Mesendoderm (in vitro differentiated cells): ENCODE results near the gene NLRP12.
A peak's percentile ranks its signal among the peaks of the same experiment; 100 is the strongest.

ENCODE experiments used
- DNase-seq: peaks from one replicate; pipeline ENCODE4 v3.0.0; 2013
- H2AK5ac ChIP-seq: 2 replicates; pipeline ENCODE4 v1.6.1; 2013; ENCODE audit warnings: low read length, inconsistent platforms
- H2BK120ac ChIP-seq: 2 replicates; pipeline ENCODE4 v1.6.1; 2013; ENCODE audit warnings: low read depth, mild to moderate bottlenecking, low read length, moderate library complexity, mixed read lengths
- H2BK15ac ChIP-seq: replicated peaks from 2 replicates; pipeline ENCODE4 v1.6.1; 2013; ENCODE audit warnings: low read depth, mild to moderate bottlenecking, moderate library complexity
- H2BK5ac ChIP-seq: 2 replicates; pipeline ENCODE4 v1.6.1; 2013; ENCODE audit warnings: low read length, inconsistent platforms
- H3K18ac ChIP-seq: 2 replicates; pipeline ENCODE4 v1.6.1; 2013; ENCODE audit warnings: mild to moderate bottlenecking, low read length, mixed read lengths
- H3K23ac ChIP-seq: one replicate; pipeline ENCODE4 v1.6.1; 2013; ENCODE audit warnings: low read length
- H3K27ac ChIP-seq: 2 replicates; pipeline ENCODE4 v1.5.1; 2013; ENCODE audit warnings: low read depth, mild to moderate bottlenecking, inconsistent platforms, low read length, moderate library complexity
- H3K27me3 ChIP-seq: 2 replicates; pipeline ENCODE4 v1.6.1; 2013; ENCODE audit warnings: low read length, control low read depth, mild to moderate bottlenecking, inconsistent platforms; ENCODE audit not compliant: insufficient read depth, poor library complexity
- H3K36me3 ChIP-seq: 2 replicates; pipeline ENCODE4 v1.6.1; 2013; ENCODE audit warnings: low read length, inconsistent platforms; ENCODE audit not compliant: control insufficient read depth, insufficient read depth
- H3K4ac ChIP-seq: one replicate; pipeline ENCODE4 v1.6.1; 2013; ENCODE audit warnings: low read depth, mild to moderate bottlenecking, low read length, moderate library complexity
- H3K4me1 ChIP-seq: 2 replicates; pipeline ENCODE4 v1.6.1; 2013; ENCODE audit warnings: low read depth, low read length, inconsistent platforms; ENCODE audit not compliant: control insufficient read depth
- H3K4me2 ChIP-seq: 2 replicates; pipeline ENCODE4 v1.6.1; 2013; ENCODE audit warnings: low read length
- H3K4me3 ChIP-seq: 2 replicates; pipeline ENCODE4 v1.5.1; 2013; ENCODE audit warnings: mild to moderate bottlenecking, low read length
- H3K56ac ChIP-seq: one replicate; pipeline ENCODE4 v1.6.1; 2013; ENCODE audit warnings: low read length
- H3K79me1 ChIP-seq: 2 replicates; pipeline ENCODE4 v1.6.1; 2013; ENCODE audit warnings: low read length, inconsistent platforms
- H3K79me2 ChIP-seq: 2 replicates; pipeline ENCODE4 v1.6.1; 2013; ENCODE audit warnings: mild to moderate bottlenecking, low read length; ENCODE audit not compliant: control insufficient read depth, insufficient read depth
- H3K9ac ChIP-seq: 2 replicates; pipeline ENCODE4 v1.6.1; 2013; ENCODE audit warnings: low read length, inconsistent platforms
- H4K5ac ChIP-seq: one replicate; pipeline ENCODE4 v1.6.1; 2013; ENCODE audit warnings: low read length
- H4K8ac ChIP-seq: one replicate; pipeline ENCODE4 v1.6.1; 2013; ENCODE audit warnings: low read depth, mild to moderate bottlenecking, control low read depth, low read length, moderate library complexity
- WGBS: extraction: QIAGEN DNeasy Blood & Tissue Kit; methylation state at CpG from one replicate; pipeline ENCODE4 v1.1.7; 2013; ENCODE audit warnings: low lambda C conversion rate, missing lambda C conversion rate; ENCODE audit not compliant: insufficient coverage; ENCODE audit errors: extremely low coverage; 5-methylcytosine and 5-hydroxymethylcytosine counted together

NLRP12 gene

DNA sequence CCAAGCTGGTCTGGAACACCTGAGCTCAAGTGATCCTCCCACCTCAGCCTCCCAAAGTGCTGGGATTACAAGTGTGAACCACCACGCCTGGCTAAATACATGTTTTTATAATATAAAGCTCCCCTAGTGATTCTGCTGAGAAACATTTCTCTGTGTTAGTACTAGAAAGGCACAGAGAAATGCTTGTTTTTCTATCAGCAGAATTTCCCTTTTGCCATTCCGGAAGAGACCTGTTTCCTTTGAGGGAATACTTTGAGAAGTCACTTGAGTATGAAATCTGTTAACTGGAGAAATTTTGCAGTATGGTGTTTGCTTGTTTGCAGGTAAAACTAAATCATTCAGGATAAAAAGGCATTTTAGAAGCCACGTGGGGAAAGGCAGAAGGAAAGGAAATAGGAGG is 4.4 kb upstream of the NLRP12 start:
- H2BK15ac ChIP-seq, result no peak overlapping the region
- no peak overlapping the region for H3K18ac ChIP-seq
- H3K27ac ChIP-seq, result no peak overlapping the region
- no peak overlapping the region for H3K56ac ChIP-seq
- H3K79me1 ChIP-seq, result no peaks in the 10 kb centered on the region
- H4K5ac ChIP-seq, result no peak overlapping the region
- peaks cover under 1% of the 10 kb centered on the region for H3K79me2 ChIP-seq
- no peak for DNase-seq
- peaks cover 1% of the 10 kb centered on the region for H3K4me1 ChIP-seq
- no CpG with 5 or more reads among the region's 3 CpGs for WGBS
- H2BK5ac ChIP-seq, result no peak overlapping the region
- H3K4ac ChIP-seq, result no peak overlapping the region
- no peak overlapping the region for H3K4me3 ChIP-seq
- H3K27me3 ChIP-seq, result no peaks in the 10 kb centered on the region
- no peak overlapping the region for H4K8ac ChIP-seq
- no peak overlapping the region for H2BK120ac ChIP-seq
- no peak overlapping the region for H3K23ac ChIP-seq
- H3K9ac ChIP-seq, result no peak overlapping the region
- no peak overlapping the region for H3K4me2 ChIP-seq
- no peak overlapping the region for H2AK5ac ChIP-seq
- H3K36me3 ChIP-seq, result no peaks in the 10 kb centered on the region

GRCh38 chr19:53826876-53827275 is 2.8 kb upstream of the NLRP12 start:
- H3K27me3 ChIP-seq, result no peaks in the 10 kb centered on the region
- H3K4me2 ChIP-seq, result no peak overlapping the region
- H3K79me2 ChIP-seq, result no peaks in the 10 kb centered on the region
- H3K56ac ChIP-seq, result peak overlapping the region; percentile 67
- no peak overlapping the region for H2AK5ac ChIP-seq
- H3K79me1 ChIP-seq, result no peaks in the 10 kb centered on the region
- H3K36me3 ChIP-seq, result no peaks in the 10 kb centered on the region
- H3K23ac ChIP-seq, result peak overlapping the region; percentile 66
- H3K18ac ChIP-seq, result no peak overlapping the region
- H2BK5ac ChIP-seq, result no peak overlapping the region
- H4K8ac ChIP-seq, result no peak overlapping the region
- H3K9ac ChIP-seq, result no peak overlapping the region
- no peak for DNase-seq
- no peak overlapping the region for H4K5ac ChIP-seq
- H3K27ac ChIP-seq, result no peak overlapping the region
- H2BK120ac ChIP-seq, result no peak overlapping the region
- H2BK15ac ChIP-seq, result no peak overlapping the region
- no peak overlapping the region for H3K4me3 ChIP-seq
- H3K4ac ChIP-seq, result no peak overlapping the region
- H3K4me1 ChIP-seq, result peaks cover 1% of the 10 kb centered on the region
- WGBS, result no CpG with 5 or more reads among the region's 7 CpGs

- Histone ChIP-seq H3K56ac (peak overlapping the region; percentile 56), H3K79me2 (no peaks in the 10 kb centered on the region), H4K8ac (no peak overlapping the region), H3K4me2 (no peak overlapping the region), H3K9ac (peak overlapping the region; percentile 18), H3K23ac (no peak overlapping the region), H2BK5ac (no peak overlapping the region), H3K27ac (no peak overlapping the region), H3K4me3 (no peak overlapping the region), H3K27me3 (no peaks in the 10 kb centered on the region), H3K4me1 (peaks cover 1% of the 10 kb centered on the region), H3K18ac (no peak overlapping the region), H2BK120ac (no peak overlapping the region), H4K5ac (no peak overlapping the region), H3K36me3 (no peaks in the 10 kb centered on the region), H3K79me1 (no peaks in the 10 kb centered on the region), H2AK5ac (no peak overlapping the region), H2BK15ac (no peak overlapping the region), H3K4ac (peak overlapping the region; percentile 21)
- DNase-seq, result peak; percentile 40
- WGBS, result no CpG with 5 or more reads among the region's 12 CpGs
Observed at GRCh38 chr19:53823380-53824120, 564 bp downstream of the NLRP12 start.

DNA sequence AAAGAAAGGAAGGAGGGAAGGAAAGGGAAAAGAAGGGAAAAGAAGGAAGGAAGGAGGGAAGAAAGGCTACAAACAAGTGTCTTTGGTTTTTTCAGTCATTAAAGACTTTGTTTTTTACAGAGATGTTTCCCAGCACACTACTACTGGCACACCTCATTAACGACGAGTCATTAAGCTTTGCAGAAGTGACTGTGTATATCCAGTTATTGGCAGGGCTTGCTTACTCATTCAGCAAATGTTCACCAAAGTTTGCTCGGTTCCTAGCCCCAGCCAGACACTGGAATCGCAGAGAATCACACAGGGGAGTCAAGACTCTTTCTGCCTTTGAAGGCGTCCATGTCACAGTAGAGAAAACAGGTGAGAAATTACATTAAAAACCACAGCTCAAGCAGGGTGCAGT is 4.3 kb downstream of the NLRP12 start:
- no peak overlapping the region for H2AK5ac ChIP-seq
- H2BK5ac ChIP-seq, result no peak overlapping the region
- no peaks in the 10 kb centered on the region for H3K79me2 ChIP-seq
- H3K9ac ChIP-seq, result no peak overlapping the region
- no peak overlapping the region for H3K18ac ChIP-seq
- H4K8ac ChIP-seq, result no peak overlapping the region
- H2BK120ac ChIP-seq, result no peak overlapping the region
- H4K5ac ChIP-seq, result no peak overlapping the region
- no peak overlapping the region for H3K27ac ChIP-seq
- H3K56ac ChIP-seq, result no peak overlapping the region
- no peaks in the 10 kb centered on the region for H3K79me1 ChIP-seq
- H3K4me1 ChIP-seq, result peaks cover 1% of the 10 kb centered on the region
- H3K27me3 ChIP-seq, result no peaks in the 10 kb centered on the region
- H3K4ac ChIP-seq, result no peak overlapping the region
- H3K4me2 ChIP-seq, result no peak overlapping the region
- no peak overlapping the region for H2BK15ac ChIP-seq
- H3K23ac ChIP-seq, result no peak overlapping the region
- H3K4me3 ChIP-seq, result no peak overlapping the region
- H3K36me3 ChIP-seq, result no peaks in the 10 kb centered on the region
- WGBS, result no CpG with 5 or more reads among the region's 5 CpGs
- DNase-seq, result no peak

DNA sequence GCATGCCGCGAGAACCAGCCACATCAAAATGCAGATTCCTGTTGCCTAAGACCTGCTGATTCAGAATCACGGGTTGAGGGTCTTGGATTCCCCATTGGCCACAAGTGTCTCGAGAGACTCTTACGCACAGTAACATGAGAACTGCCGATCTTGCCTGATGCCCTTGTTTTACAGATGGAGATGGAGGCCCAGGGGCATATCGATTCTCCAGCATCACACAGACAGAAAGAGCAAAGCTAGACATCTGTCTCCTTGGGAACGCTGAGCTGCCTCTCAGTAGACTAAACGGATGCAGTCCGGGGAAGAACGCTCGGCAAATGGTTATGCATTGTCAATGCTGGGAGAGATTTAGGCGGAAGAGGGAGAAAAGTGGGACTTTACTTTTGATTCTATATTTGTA is 5.4 kb downstream of the NLRP12 start:
- no peaks in the 10 kb centered on the region for H3K36me3 ChIP-seq
- H3K79me1 ChIP-seq, result no peaks in the 10 kb centered on the region
- H3K4me1 ChIP-seq, result peaks cover under 1% of the 10 kb centered on the region
- no peak overlapping the region for H3K4me3 ChIP-seq
- no CpG with 5 or more reads among the region's 13 CpGs for WGBS
- H3K23ac ChIP-seq, result no peak overlapping the region
- no peak overlapping the region for H4K5ac ChIP-seq
- H3K79me2 ChIP-seq, result no peaks in the 10 kb centered on the region
- H3K56ac ChIP-seq, result no peak overlapping the region
- no peak overlapping the region for H3K27ac ChIP-seq
- H2BK120ac ChIP-seq, result no peak overlapping the region
- H3K18ac ChIP-seq, result no peak overlapping the region
- no peak overlapping the region for H3K4ac ChIP-seq
- H2BK5ac ChIP-seq, result no peak overlapping the region
- H3K27me3 ChIP-seq, result no peaks in the 10 kb centered on the region
- H3K9ac ChIP-seq, result no peak overlapping the region
- H2BK15ac ChIP-seq, result no peak overlapping the region
- no peak overlapping the region for H3K4me2 ChIP-seq
- H4K8ac ChIP-seq, result no peak overlapping the region
- peak; percentile 26 for DNase-seq
- no peak overlapping the region for H2AK5ac ChIP-seq

DNA sequence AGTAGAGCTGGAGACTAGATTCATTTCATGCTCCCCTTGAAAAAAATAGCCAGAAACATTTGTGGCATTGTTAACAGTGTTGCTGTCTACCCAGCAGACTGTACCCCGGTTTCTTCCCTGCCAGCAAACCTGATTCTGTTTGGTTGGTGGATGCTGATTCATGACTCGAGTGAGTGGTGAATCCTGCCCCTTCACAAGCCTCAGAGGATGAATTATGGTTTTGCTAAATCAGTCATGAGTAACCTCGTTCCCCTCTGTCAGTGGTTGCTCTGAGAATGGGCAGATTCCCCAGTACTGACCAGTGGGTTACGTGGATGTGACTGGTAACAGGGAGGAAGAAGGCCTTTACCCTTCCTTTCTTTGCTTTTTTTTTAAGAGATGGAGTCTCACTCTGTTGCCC is 10.1 kb downstream of the NLRP12 start:
- H2BK15ac ChIP-seq, result no peak overlapping the region
- no peaks in the 10 kb centered on the region for H3K79me1 ChIP-seq
- H3K56ac ChIP-seq, result peak overlapping the region; percentile 1
- no peak overlapping the region for H2AK5ac ChIP-seq
- DNase-seq, result no peak
- H3K9ac ChIP-seq, result no peak overlapping the region
- H3K18ac ChIP-seq, result no peak overlapping the region
- no peak overlapping the region for H3K4me2 ChIP-seq
- no peak overlapping the region for H2BK5ac ChIP-seq
- no peak overlapping the region for H3K27ac ChIP-seq
- WGBS, result no CpG with 5 or more reads among the region's 4 CpGs
- no peak overlapping the region for H3K4ac ChIP-seq
- no peak overlapping the region for H3K23ac ChIP-seq
- H2BK120ac ChIP-seq, result no peak overlapping the region
- no peaks in the 10 kb centered on the region for H3K36me3 ChIP-seq
- H3K4me3 ChIP-seq, result no peak overlapping the region
- no peaks in the 10 kb centered on the region for H3K4me1 ChIP-seq
- H3K27me3 ChIP-seq, result no peaks in the 10 kb centered on the region
- no peak overlapping the region for H4K8ac ChIP-seq
- no peaks in the 10 kb centered on the region for H3K79me2 ChIP-seq
- no peak overlapping the region for H4K5ac ChIP-seq
